NCI-H128 (cell line): ENCODE measurements around the gene TGFB2.

ENCODE experiments used
- DNase-seq: peaks from one replicate; lab custom pipeline; 2025; ENCODE audit not compliant: unreplicated experiment; lab: John Stamatoyannopoulos, UW

The TGFB2 gene

DNA sequence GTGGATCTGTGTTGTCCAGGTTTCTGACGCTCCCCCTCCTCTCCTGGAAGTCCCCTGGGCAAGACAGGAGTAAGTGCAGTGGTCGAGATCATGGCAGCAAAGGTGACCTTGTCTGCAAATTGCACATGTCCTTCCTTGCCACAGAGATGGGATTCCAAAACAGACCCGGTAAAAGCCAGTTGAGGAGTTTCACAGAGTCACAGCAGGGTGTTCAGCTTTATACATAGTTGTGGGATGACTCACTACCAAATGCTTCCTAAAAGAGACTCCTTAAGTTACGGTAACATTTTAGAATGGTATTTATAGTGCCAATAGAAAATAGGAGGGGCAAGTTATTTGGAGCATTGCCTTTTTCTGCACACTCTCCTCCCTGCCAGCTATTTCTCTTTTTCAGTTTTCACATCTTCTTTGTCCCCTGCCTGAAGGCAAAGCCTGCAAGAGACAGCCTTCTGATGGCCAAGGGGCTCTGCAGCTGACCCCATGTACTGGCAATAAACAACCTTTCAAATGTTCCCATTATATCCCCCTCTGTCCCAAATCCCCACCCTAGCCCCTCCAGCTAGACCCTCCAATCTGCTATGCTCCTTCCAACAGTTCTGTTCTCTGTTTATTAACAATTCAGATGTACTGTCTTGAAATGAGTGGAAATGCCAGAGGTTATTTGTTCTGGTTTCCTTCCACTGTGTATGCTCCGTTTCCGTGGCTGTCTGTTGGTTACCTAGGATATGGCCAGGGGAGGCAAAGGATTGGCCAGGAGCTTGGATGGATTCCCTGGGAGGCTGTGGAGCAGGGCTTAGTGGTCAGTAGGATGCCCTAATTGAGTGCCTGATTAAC is 115.0 kb downstream of the TGFB2 start:
- no peak for DNase-seq

DNA sequence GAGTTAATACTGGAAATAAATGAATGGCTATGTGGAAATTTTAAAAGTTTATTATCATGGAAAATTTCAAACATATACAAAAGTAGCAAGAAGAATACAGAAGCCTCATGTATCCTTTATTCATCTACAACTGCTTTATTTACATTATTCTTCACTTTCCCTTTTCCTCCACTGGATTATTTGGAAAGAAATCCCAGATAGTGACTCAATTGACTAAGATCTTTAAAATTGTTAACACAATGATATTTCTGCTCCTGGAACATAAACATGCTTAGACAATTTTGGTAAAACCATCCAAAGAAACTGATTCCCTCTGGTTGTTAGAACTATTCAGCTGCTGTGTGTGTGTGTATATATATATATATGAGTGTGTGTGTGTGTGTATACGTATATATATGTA is 116.2 kb downstream of the TGFB2 start:
- no peak for DNase-seq

DNA sequence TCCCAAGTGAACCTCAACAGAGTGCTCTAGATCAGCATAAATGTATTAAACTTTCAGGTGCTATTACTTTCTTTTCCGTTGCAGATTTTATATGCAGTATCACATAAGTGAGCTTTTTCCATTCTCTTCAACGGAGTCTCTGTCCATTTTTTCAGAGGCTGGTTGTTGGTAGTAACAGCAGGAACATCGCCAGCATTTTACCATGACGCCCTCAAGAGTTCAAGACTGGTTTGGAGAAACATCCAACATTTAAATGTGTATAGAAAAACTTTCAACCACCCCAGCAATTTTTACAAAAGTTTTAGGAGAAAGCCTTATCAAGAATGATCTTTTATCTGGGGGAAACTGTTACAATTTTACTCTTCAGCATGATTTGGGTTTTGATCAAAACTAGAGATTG is 117.0 kb downstream of the TGFB2 start:
- no peak for DNase-seq

DNA sequence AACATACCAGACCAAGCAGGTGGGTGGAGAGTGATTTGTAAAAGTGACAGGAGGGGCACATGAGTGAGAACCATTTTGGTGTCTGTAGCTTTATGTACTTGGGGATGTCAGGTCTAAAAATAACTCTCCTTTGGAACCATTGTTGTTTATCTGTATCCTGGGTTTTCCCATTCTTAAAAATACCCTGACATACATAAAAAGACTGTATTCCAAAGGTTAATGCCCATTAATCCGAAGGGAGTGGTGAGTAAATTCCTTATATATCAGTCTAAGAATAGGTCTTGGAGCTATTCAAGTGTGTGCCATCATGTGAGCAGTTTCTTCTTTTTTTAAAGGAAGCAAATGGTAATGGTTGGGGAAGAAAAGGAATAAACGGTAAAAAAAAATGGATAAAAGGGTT is 117.5 kb downstream of the TGFB2 start:
- DNase-seq = no peak

DNA sequence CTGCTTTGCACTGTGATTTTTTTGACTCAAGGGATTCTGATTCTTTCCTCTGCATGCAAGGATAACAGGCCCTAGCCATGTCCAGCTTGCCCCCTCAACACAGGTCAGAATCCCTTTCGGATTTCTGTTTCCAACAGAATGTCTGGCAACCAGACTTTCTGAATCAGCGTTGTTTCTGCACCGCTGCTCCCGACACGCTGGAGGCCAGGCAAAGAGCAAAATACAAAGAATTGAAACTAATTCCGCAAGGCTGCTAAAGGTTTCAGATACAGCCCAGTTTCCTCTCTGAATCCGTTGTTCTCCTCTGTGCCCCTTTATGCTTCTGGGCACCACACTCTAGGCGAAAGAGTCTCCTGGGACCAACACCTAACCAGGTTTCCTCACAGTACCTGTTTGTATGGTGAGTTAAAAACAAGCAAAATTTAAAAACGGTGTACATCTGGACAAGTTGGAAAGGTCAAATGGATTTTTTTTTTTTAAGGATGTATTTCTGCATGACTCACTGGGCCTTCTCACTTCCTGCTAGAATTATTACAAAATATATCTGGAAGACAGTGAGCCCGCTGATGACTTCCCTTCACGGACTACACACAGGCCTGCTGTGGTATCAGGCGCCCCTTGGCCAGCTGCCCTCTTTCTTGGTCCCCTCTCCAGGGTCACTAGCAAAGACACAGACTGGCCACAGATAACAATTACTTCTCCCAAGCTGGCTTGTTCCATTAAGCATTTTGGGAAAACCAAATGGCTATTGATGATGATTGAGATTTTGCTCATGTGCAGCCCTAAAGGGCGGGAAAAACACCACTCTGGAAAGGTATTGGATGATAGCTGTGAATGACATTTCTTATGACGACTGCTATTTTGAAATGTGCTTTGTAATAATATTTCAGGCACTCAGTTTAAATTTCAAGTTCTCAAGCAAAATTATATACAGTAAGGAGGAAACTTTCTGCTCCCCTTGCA is 118.3 kb downstream of the TGFB2 start:
- DNase-seq = no peak

DNA sequence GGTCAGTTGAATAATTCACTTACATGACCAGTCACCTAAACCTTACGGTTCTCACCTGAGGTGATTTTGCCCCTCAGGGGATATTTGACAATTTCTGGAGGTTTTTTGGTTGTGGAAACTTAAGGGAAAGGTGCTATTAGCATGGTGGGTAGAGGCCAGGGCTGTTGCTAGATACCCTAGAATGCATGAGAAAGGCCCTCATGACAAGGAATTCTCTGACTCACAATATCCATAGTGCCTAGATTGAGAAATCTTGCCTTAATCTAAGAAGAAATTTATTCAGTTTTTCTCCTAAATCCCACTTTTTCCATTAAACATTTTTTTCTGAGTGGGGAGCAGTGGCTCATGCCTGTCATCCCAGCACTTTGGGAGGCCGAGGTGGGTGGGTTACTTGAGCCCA is 119.7 kb downstream of the TGFB2 start:
- DNase-seq = no peak

DNA sequence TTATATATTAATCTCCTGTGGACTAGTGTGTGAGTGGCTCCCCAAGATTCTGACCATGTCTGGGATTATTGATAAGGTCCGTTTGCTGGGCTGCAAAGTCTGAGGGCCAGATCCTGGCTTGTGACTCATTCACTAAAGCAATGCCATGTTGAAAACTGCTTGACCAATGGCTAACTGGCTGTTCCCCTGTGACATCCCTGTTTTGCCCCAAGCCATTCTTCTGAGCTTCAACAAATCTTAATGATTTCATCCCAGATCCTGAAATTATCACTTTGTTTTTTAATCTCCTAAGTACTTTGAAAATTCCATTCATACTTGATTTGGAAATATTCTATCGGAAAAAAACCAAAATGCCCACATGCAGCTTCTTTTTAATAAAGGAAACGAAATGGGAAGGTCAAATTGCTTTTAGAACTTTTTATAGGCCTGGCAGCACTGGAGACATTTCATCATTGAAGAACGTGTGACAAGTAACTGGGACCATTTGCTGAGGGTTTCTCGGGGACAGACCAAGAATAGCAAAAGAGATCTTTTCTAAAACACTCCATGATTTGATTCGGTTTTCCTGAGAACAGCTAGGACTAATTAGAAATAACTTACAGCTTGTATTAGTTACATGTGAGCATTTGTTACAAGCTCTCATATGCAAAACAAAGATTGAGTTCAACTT is 121.3 kb downstream of the TGFB2 start:
- DNase-seq = no peak

DNA sequence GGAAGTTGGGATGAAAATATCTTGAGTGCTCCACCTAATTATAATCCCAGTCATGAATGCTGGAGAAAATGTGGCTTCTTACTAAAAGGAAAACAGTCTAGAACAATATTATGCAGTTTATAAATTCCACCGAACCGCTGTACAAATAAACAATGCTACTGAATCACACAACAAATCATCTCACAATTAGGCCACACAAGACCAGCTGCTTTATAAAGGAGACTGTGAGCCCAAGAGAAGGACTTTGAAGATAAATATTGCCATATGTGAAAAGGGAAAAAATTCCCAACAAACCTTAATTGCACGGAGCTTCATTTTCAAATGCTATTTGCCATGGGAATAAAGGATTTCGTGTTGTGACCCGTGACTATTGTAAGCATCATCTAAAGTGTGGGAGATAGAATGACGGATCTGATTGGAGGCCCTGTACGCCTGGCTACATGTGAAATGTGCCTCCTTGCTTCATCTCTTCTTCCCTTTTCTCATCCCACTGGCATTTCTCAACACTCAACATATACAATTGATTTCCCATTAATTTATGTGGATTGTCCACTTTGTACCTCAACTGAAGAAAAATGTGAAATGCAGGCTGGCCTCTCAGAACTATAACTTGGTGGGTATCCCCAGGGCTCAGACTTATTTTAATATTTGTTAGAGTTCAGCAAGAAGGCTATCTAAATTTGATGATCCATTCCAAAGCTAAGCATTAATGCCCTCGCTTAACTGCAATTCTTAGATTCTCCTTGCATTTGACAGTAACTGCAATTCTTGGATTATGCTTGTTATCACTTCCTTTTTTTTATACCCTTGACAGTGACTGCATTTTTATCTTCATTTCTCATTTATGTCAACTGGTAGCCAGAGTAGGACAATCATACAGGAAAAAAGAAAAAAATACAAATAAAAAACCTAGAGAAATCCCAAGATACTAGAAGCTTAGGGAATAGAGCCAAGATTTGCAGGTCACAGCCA is 122.3 kb downstream of the TGFB2 start:
- DNase-seq = no peak

DNA sequence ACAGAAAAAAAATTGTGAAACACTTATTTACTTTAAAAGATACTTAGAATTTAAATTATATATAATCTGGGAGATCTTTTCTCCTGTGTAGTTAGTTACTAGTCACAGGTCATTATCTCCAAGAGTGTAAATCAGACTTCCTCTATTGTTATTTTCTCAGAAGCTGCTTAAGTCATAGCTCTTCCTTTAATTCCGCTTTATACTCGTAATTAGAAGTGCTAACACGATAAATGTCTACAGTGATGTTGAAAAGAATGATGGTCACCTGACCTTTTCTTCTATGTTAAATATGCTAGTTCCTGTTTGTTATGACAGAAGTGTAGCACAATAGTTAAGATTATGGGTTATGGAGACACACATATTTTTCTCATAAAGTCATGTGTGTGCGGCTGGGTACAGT is 123.6 kb downstream of the TGFB2 start:
- no peak for DNase-seq

DNA sequence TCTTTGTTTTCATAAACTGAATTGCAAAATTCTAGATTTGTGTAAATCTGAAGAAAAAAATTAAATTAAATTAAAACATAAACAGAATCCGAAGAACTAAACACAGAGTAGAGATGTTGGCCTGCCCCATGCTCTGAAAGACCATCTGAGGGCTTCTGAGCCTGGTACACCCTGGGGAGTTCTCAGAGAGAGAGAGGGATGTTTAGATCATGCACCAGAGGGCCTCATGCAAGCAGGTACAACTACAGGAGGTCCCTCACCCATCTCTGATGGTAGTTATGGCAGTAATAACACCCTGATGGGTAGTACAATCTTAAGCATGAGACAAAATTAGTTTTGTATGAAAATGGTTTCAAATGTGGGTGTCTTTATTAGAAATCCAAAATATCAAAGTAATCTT is 127.7 kb downstream of the TGFB2 start:
- no peak for DNase-seq

DNA sequence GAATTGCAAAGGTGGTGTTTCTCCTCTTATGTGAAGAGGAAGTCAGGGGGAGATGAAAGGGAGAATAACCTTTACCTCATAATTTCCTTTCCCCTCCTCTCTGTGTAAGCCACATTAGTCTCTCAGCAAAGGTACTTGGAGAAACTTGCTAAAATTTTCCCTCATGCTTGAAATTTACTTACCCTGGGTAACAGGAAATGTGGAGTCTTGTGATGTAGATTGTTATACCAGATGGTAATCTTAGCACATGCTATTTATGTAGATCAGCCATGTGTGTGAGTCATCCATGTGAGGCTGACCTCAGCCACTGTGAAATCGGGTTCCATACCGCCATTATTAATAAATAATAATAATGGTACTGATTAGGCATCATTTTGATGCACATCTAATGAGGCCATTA is 128.4 kb downstream of the TGFB2 start:
- DNase-seq = no peak

DNA sequence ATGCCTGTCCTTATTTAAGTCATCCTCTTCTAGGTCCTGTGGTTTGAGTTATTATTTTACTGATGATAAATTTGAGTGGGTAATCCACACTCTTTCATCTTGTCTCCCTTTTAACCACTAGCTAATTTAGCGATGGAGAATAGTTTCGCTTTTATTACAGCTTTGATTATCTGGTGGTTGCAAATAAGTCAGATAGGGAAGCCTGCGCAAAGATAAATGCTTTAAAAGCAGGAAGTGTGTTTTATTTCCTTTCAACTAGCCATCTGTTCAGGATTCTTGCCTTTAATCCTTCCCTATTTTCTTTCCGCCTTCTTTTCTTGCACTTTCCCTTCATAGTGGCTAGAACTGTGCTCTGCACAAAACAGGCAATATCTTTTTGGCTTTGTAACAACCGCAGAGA is 129.0 kb downstream of the TGFB2 start:
- DNase-seq = no peak

DNA sequence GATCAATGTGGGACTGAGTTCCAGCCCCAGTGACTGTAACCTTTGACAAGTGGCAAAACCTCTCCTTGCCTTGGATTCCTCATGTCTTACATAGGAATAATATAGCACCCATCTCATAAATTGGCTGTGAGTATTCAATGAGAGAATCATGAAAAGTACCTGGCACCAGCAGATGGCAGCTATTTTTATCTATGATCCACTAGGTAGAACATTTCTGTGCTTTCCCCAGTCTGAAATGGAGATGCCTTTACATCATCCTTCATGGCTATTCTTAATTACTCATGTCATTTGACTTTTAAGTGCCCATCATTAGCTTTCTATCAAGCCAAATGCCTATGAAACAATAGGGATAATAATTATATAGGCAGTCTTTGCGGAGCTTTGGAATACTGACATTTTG is 130.1 kb downstream of the TGFB2 start:
- no peak for DNase-seq

DNA sequence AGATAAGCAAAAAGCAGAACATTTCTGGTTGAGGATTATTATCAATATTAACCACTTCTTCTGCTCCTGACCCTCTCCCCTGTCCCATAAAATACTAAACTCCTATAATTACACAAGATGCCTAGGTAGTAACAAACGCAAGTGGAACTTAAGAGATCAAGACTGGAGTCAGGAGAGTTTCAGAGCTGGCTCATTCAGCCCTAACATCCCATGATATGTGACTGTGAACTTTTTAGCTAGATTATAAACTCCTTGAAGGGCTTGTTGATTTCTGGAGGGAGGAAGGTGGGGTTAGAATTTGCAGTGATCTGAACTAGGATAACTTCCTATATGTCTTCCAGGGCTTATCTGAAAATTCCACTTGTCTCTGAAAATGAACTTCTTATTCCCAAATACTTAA is 130.6 kb downstream of the TGFB2 start:
- no peak for DNase-seq

DNA sequence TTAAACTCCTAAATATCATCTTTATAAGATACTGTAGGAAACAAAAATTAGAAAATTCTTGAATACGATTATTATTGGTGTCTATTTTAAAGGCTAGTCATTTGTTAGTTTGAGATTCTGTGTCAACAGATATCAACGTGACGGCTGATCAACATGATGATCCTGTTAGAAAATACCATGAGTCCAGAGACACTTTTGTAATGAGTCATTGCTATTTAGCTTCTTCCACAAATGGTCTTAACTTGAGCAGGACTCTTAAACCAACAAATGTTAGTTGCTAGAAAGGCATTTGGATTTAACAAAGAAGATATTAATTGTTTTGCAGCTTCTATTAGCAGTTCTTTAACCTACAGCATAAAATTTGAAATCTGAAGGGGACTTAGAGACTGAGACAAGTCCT is 131.2 kb downstream of the TGFB2 start:
- no peak for DNase-seq

DNA sequence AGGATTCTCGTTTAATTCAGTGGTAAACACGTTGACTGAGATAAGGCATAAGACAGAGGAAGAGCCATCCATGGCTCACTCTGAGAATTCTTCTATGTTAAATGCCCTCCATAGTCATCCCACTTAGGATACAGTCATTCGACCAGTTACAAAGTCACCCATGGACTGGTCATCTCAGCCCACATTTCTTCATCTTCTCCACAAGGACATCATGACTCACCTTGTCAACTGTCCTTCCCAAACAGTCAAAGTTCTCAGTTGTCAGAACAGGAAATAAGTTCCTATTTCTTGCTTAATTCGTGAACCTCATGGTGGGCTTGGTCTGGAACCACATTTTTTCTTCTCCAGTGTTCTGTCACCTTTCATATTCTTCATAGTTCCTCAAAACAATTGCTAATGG is 133.2 kb downstream of the TGFB2 start:
- DNase-seq = no peak

DNA sequence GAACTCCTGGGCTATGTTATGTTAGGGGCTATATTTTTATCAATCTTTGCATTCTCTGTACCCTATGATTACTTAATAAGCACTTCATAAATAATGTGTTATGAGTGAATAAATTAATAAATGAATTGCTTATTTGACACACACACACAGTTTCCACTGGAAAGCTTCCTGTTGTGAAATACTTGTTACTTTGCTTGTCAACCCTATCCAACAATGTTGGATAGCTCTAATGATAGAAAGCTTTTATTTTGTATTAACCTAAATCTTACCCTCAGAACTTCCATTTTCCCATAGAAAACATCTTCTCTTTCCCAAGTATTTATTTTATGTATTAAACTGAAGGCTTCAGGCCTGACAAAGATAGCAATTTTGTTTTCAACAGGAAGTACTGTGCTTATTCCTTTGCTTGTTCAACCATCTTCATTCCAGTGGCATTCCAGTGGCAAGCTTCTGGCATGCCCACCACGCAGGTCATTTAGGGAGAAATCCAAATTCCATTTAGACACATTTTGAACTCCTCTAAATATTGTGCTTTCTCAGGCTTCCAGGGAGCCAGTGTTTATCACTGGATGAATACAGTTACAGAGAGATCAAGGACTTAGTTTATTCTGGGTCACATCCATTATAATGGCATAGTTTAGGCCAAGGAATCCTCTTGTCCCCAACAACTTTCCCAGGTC is 134.4 kb downstream of the TGFB2 start:
- DNase-seq = no peak

DNA sequence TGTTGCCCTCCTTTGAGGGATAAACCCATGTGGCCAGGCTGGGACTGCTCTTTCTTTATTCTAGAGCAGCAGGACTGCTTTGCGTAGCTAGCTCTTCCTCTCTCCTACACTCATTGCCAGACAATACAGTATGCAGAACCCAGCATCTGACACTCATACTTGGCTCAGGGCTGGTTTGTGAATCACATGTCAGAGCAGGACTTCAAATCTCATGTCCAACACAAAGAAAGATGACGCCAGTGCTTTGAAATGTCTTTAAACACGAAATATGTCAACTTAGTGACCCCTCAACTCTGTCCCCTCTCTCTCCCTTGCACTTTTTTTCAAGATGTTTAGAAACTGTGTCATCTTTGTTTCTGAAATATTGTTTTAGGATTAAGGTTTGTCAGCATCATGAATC is 135.0 kb downstream of the TGFB2 start:
- DNase-seq = no peak

DNA sequence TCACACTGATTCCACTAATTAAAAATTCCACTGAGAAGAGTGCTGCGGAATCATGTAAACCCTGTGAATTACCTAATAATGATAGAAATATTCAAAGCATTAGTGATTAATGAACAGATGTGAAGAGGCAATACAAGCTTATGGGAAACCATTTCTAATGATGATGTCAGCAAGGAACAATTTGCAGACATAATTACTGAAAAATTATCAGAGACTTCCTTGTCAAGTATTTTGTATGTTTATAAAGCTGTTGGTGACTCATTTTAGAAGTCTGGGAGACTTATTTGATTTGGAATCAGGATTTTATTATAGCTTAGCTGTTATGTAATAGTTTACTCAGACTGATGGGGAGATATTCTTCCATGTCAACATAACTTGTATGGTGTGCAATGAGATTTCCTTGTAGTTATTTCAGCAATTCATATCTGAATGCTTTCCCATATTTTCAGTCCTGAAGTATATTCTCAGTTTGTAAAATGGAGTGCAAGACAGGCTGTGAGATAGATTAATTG is 135.5 kb downstream of the TGFB2 start:
- no peak for DNase-seq
